DND-41 (cell line): ENCODE measurements around the gene CCDC116.

Source experiments
- ATAC-seq: fragments of 200-7000 bp; cut with Tn5 transposase; 3 replicates; pipeline ENCODE4 v1.9.1; 2021; ENCODE audit warnings: low read depth; ENCODE audit not compliant: insufficient read depth
- DNase-seq: peaks from one replicate; pipeline ENCODE4 v3.0.0-alpha.2; 2020
- H2AFZ ChIP-seq: 2 replicates; pipeline ENCODE4 v1.6.0; 2012; ENCODE audit warnings: low read depth, low read length
- H3K27ac ChIP-seq: 2 replicates; pipeline ENCODE4 v1.5.1; 2012; ENCODE audit warnings: low read length, inconsistent platforms
- H3K27me3 ChIP-seq: fragments of 200-600 bp; sonication (generic); 2 replicates; pipeline ENCODE4 v1.6.0; 2012; ENCODE audit warnings: low read length, mild to moderate bottlenecking, inconsistent platforms; ENCODE audit not compliant: insufficient read depth, poor library complexity
- H3K36me3 ChIP-seq: 2 replicates; pipeline ENCODE4 v1.5.1; 2012; ENCODE audit warnings: low read length, inconsistent platforms; ENCODE audit not compliant: insufficient read depth
- H3K4me1 ChIP-seq: 2 replicates; pipeline ENCODE4 v1.5.1; 2012; ENCODE audit warnings: mild to moderate bottlenecking, low read length; ENCODE audit not compliant: insufficient read depth
- H3K4me2 ChIP-seq: 2 replicates; pipeline ENCODE4 v1.6.0; 2012; ENCODE audit warnings: mild to moderate bottlenecking, moderate library complexity, low read length, inconsistent platforms; ENCODE audit not compliant: insufficient read depth
- H3K4me3 ChIP-seq, 2 experiments: fragments of 200-600 bp in 1 of 2; shearing (Covaris generic) in 1 of 2; 2 replicates each; pipeline ENCODE4 v1.5.1; 2012 to 2016; ENCODE audit warnings: inconsistent platforms in 2 of 2, low read length in 2 of 2, mild to moderate bottlenecking in 2 of 2, low read depth in 1 of 2, moderate library complexity in 1 of 2
- H3K79me2 ChIP-seq: 2 replicates; pipeline ENCODE4 v1.6.0; 2012; ENCODE audit warnings: low read length, inconsistent platforms; ENCODE audit not compliant: insufficient read depth
- H3K9ac ChIP-seq: 2 replicates; pipeline ENCODE4 v1.6.0; 2012; ENCODE audit warnings: low read depth, mild to moderate bottlenecking, inconsistent platforms, low read length, moderate library complexity
- H3K9me3 ChIP-seq: 2 replicates; pipeline ENCODE4 v1.5.1; 2012; ENCODE audit warnings: low read length, moderate library complexity, mild to moderate bottlenecking, inconsistent platforms; ENCODE audit not compliant: insufficient read depth, severe bottlenecking
- H4K20me1 ChIP-seq: 2 replicates; pipeline ENCODE4 v1.6.0; 2012; ENCODE audit warnings: low read length; ENCODE audit not compliant: insufficient read depth
- CTCF ChIP-seq: IDR thresholded peaks from 2 replicates; pipeline ENCODE4 v1.5.1; 2012; ENCODE audit warnings: borderline replicate concordance, low read length, moderate library complexity, mild to moderate bottlenecking; ENCODE audit not compliant: poor library complexity, severe bottlenecking; ENCODE audit errors: extremely low read depth
- EZH2 ChIP-seq: IDR thresholded peaks from 3 replicates; pipeline ENCODE4 v1.6.1; 2012; ENCODE audit warnings: borderline replicate concordance, low read depth, mild to moderate bottlenecking, moderate library complexity, low read length, inconsistent platforms; ENCODE audit not compliant: severe bottlenecking

CCDC116 gene

DNA sequence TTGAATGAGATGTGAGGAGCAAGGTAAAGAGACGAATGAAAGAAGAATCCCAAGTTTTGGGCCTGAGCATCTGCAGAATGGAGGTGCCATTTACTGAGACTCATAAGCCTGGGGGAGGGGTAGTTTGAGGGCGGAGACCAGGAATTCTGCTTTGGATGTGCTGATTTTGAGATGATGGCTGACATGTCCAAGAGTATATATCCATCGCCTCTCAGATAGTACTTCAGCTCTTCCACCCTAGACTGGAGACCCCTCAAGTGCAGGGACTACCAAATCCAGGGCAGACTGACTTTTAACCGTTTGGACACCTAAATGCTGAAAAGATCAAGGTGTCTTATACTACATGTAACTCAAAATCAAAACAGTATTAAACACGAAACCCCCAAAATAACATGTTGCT, 8.2 kb downstream of the CCDC116 start:
- Histone ChIP-seq H3K4me3 (no peak overlapping the region), H3K4me2 (peak overlapping the region; percentile 80; the same call in 1 of the 2 replicates), H3K4me1 (peaks cover 32% of the 10 kb centered on the region), H3K79me2 (peaks cover 22% of the 10 kb centered on the region), H3K9me3 (no peaks in the 10 kb centered on the region), H3K27me3 (no peaks in the 10 kb centered on the region), H2AFZ (no peak overlapping the region), H3K9ac (peak overlapping the region; percentile 94; the same call in 1 of the 2 replicates), H3K27ac (no peak overlapping the region), H4K20me1 (peaks cover 13% of the 10 kb centered on the region), H3K36me3 (peaks cover 21% of the 10 kb centered on the region)
- TF ChIP-seq EZH2 (no peak), CTCF (no peak)
- no peak for ATAC-seq
- no peak for DNase-seq

GRCh38 chr22:21641417-21641788, 8.8 kb downstream of the CCDC116 start:
- Histone ChIP-seq H3K9ac (peak overlapping the region; percentile 94), H3K27me3 (no peaks in the 10 kb centered on the region), H3K4me2 (peak overlapping the region; percentile 80), H3K4me3 (peak overlapping the region; percentile 16 to 96; a peak in 3 of 4 replicates), H4K20me1 (peaks cover 13% of the 10 kb centered on the region), H3K27ac (peak overlapping the region; percentile 75), H2AFZ (peak overlapping the region; percentile 77), H3K36me3 (peaks cover 25% of the 10 kb centered on the region), H3K79me2 (peaks cover 25% of the 10 kb centered on the region), H3K9me3 (no peaks in the 10 kb centered on the region), H3K4me1 (peaks cover 36% of the 10 kb centered on the region)
- TF ChIP-seq EZH2 (no peak), CTCF (no peak)
- ATAC-seq: no peak
- no peak for DNase-seq

DNA sequence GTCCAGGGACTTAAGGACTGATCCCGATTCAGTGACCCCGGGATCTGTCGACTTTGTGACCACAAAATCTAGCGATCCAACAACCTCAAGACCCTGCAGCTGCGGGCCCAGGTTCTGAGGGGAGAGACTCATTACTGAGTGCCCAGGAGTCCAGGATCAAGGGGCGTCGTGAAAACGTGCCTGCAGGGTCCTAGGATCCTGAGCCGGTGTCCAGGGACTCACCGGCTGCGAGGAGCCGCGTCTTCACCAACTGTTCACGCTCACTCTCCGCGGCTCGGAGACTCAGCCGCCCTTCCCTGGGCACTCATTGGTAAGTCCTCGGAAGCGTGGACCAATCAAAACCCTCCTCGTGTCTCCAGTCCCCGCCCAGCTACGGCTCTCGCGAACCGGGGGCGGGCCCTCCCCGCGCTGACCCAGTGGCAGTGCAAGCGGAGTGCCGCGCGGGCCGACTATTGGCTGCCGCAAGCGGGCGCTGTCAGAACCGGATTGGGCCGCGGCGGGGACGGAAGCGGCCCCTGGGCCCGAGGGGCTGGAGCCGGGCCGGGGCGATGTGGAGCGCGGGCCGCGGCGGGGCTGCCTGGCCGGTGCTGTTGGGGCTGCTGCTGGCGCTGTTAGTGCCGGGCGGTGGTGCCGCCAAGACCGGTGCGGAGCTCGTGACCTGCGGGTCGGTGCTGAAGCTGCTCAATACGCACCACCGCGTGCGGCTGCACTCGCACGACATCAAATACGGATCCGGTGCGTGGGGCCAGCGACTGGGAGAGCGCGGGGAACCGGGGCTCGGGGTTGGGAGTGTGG, 9.4 kb downstream of the CCDC116 start, which contains the start of gene SDF2L1:
SDF2L1 (plus strand) TSS at position 514 of the 795 bp plus-strand sequence; CDS start at position 549, 35 bp downstream.
- DNase-seq (peak; percentile 99), ATAC-seq (peak; percentile 94)
- TF ChIP-seq EZH2: no peak
- TF ChIP-seq CTCF: peak; percentile 3
- peak within 1 kb of the TSS; percentile 94 for H3K9ac ChIP-seq
- H3K27ac ChIP-seq: peak within 1 kb of the TSS; percentile 93
- H3K9me3 ChIP-seq: no peaks in the 10 kb centered on the region
- no peaks in the 10 kb centered on the region for H3K27me3 ChIP-seq
- H2AFZ ChIP-seq: peak within 1 kb of the TSS; percentile 91
- H3K4me1 ChIP-seq: peaks cover 42% of the 10 kb centered on the region
- H4K20me1 ChIP-seq: peaks cover 15% of the 10 kb centered on the region
- peak within 1 kb of the TSS; percentile 89 to 96 for H3K4me3 ChIP-seq
- H3K36me3 ChIP-seq: peaks cover 29% of the 10 kb centered on the region
- peak within 1 kb of the TSS; percentile 80 for H3K4me2 ChIP-seq
- H3K79me2 ChIP-seq: peaks cover 28% of the 10 kb centered on the region
